Nephron (organoid): ENCODE data around the gene JARID2.
A peak's percentile ranks its signal among the peaks of the same experiment; 100 is the strongest.

Experiments
- H3K27ac Mint-ChIP-seq, 3 experiments: 2 replicates each; pipeline ENCODE4 v1.8.0; 2020; ENCODE audit warnings: mixed read lengths in 3 of 3, mild to moderate bottlenecking in 2 of 3, moderate library complexity in 1 of 3
- H3K27me3 Mint-ChIP-seq: 2 replicates; pipeline ENCODE4 v1.8.0; 2021; ENCODE audit warnings: low read depth, mild to moderate bottlenecking, moderate library complexity, mixed read lengths
- H3K36me3 Mint-ChIP-seq: 2 replicates; pipeline ENCODE4 v1.8.0; 2020; ENCODE audit warnings: low read depth, mixed read lengths
- H3K4me1 Mint-ChIP-seq: 2 replicates; pipeline ENCODE4 v1.8.0; 2020; ENCODE audit warnings: mixed read lengths
- H3K4me3 Mint-ChIP-seq, 3 experiments: 2 replicates each; pipeline ENCODE4 v1.8.0; 2020; ENCODE audit warnings: mild to moderate bottlenecking in 3 of 3, mixed read lengths in 3 of 3, moderate library complexity in 2 of 3
- H3K9me3 Mint-ChIP-seq: 2 replicates; pipeline ENCODE4 v1.8.0; 2020; ENCODE audit warnings: mixed read lengths
- TF ChIP-seq, protein P1 (sequence below), 3 experiments: fragments of 200-600 bp; sonication (generic); IDR thresholded peaks; one replicate each; pipeline ENCODE4 v1.5.0; 2021; ENCODE audit warnings: antibody characterized with exemption in 3 of 3; ENCODE audit not compliant: unreplicated experiment in 3 of 3

JARID2 gene

DNA sequence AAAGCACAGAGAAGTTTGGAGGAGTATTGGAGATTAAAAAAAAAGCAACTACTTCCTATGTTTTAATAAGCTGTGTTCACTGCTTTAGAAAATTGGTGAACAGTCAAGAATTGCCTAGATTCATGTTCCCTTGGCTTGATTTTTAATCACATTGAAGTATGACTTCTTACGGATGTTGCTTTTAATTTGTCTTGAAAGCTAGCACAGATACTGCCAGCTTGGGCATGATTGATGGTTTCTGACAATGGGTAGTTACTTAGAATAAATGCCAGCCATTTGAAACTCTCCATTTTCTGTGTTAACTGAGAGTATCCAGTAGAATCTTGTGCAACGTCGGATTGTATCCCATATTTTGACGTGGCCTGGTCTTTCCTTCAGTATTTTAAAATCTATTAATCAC, 239.0 kb downstream of the JARID2 start:
- H3K4me1 Mint-ChIP-seq: peaks cover 37% of the 10 kb centered on the region
- peak overlapping the region in 1 of 3 experiments; percentile 60 for H3K27ac Mint-ChIP-seq
- peaks cover 29% of the 10 kb centered on the region for H3K36me3 Mint-ChIP-seq
- no peaks in the 10 kb centered on the region for H3K9me3 Mint-ChIP-seq
- H3K4me3 Mint-ChIP-seq: no peak overlapping the region
- TF ChIP-seq, protein P1, sequence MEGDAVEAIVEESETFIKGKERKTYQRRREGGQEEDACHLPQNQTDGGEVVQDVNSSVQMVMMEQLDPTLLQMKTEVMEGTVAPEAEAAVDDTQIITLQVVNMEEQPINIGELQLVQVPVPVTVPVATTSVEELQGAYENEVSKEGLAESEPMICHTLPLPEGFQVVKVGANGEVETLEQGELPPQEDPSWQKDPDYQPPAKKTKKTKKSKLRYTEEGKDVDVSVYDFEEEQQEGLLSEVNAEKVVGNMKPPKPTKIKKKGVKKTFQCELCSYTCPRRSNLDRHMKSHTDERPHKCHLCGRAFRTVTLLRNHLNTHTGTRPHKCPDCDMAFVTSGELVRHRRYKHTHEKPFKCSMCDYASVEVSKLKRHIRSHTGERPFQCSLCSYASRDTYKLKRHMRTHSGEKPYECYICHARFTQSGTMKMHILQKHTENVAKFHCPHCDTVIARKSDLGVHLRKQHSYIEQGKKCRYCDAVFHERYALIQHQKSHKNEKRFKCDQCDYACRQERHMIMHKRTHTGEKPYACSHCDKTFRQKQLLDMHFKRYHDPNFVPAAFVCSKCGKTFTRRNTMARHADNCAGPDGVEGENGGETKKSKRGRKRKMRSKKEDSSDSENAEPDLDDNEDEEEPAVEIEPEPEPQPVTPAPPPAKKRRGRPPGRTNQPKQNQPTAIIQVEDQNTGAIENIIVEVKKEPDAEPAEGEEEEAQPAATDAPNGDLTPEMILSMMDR (IDR thresholded peaks at IDR 0.05; ENCODE audit: unreplicated experiment in 3 of 3): no peak
- no peaks in the 10 kb centered on the region for H3K27me3 Mint-ChIP-seq

DNA sequence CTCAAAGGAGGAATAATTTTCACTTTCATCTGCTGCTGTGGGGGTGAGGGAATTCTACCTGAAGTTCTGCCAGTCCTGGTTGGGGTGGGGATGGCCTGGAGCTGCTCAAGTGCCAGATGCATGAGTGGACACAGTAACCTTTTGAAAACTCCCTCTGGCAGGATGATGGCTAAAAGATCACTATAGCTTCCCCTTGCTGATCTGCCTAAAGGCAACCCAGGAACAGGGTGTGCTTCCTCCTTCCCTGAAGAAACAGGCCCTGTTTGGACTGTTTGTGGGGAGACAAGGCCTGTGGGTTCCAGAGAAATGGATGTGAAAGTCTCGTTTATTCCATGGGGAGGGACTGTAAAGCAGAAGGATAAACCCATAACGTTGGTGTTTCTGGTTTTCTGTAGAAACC, 240.1 kb downstream of the JARID2 start:
- no peaks in the 10 kb centered on the region for H3K27me3 Mint-ChIP-seq
- TF ChIP-seq, protein P1 (IDR thresholded peaks at IDR 0.05; ENCODE audit: unreplicated experiment in 3 of 3): no peak
- no peaks in the 10 kb centered on the region for H3K9me3 Mint-ChIP-seq
- H3K36me3 Mint-ChIP-seq: peaks cover 35% of the 10 kb centered on the region
- peaks cover 37% of the 10 kb centered on the region for H3K4me1 Mint-ChIP-seq
- no peak overlapping the region for H3K27ac Mint-ChIP-seq
- no peak overlapping the region for H3K4me3 Mint-ChIP-seq

DNA sequence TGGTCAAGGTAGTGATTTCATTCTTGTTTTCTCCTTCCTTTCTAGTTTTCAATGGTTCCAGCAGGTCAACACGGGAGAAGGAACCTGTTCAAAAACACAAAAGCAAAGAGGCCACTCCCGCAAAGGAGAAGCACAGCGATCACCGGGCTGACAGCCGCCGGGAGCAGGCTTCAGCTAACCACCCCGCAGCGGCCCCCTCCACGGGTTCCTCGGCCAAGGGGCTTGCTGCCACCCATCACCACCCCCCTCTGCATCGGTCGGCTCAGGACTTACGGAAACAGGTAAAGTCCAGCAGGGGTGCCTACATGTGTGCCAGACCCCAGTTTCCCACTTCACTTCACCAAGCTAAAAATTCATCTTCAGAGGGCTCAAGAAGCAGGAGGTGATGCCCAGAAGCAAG, 241.4 kb downstream of the JARID2 start:
- no peaks in the 10 kb centered on the region for H3K9me3 Mint-ChIP-seq
- no peak overlapping the region for H3K27ac Mint-ChIP-seq
- H3K4me3 Mint-ChIP-seq: no peak overlapping the region
- H3K27me3 Mint-ChIP-seq: no peaks in the 10 kb centered on the region
- H3K4me1 Mint-ChIP-seq: peaks cover 38% of the 10 kb centered on the region
- H3K36me3 Mint-ChIP-seq: peaks cover 35% of the 10 kb centered on the region
- TF ChIP-seq, protein P1 (IDR thresholded peaks at IDR 0.05; ENCODE audit: unreplicated experiment in 3 of 3): no peak

DNA sequence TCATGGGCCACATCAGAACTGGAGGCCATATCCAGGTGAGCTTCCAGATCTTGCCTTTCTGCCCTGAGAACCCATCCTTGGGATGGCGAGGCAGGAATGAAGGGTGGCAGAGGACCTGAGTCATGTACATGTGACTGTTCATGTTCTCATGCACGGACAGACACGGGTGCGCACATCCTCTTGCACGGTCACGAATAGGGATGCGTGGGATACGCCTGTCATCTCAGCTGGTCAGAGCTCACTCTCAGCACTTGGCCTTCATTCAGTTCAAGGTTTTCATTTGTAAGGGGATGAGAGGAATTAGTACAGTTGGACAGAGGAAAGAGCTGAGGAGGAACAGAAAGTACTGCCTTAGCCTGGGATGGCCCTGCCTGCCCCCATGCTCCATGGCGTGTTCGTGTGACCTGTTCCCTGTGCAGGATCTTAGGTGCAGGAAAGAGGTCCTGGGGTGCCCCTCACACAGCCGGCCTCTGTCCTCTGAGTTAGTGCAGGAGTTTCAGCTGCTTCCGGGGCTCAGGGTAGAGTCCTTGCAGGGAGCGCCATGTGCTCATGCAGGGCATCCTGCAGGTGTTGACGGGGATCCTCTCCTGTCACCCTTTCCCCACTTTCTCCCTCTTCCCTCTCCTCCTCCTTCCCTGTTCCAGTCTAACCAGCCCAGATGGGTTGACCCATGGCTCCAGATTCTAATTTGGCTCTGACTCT, 243.5 kb downstream of the JARID2 start:
- no peaks in the 10 kb centered on the region for H3K27me3 Mint-ChIP-seq
- peaks cover 40% of the 10 kb centered on the region for H3K36me3 Mint-ChIP-seq
- peaks cover 40% of the 10 kb centered on the region for H3K4me1 Mint-ChIP-seq
- H3K4me3 Mint-ChIP-seq: no peak overlapping the region
- TF ChIP-seq, protein P1 (IDR thresholded peaks at IDR 0.05; ENCODE audit: unreplicated experiment in 3 of 3): no peak
- no peak overlapping the region for H3K27ac Mint-ChIP-seq
- no peaks in the 10 kb centered on the region for H3K9me3 Mint-ChIP-seq

DNA sequence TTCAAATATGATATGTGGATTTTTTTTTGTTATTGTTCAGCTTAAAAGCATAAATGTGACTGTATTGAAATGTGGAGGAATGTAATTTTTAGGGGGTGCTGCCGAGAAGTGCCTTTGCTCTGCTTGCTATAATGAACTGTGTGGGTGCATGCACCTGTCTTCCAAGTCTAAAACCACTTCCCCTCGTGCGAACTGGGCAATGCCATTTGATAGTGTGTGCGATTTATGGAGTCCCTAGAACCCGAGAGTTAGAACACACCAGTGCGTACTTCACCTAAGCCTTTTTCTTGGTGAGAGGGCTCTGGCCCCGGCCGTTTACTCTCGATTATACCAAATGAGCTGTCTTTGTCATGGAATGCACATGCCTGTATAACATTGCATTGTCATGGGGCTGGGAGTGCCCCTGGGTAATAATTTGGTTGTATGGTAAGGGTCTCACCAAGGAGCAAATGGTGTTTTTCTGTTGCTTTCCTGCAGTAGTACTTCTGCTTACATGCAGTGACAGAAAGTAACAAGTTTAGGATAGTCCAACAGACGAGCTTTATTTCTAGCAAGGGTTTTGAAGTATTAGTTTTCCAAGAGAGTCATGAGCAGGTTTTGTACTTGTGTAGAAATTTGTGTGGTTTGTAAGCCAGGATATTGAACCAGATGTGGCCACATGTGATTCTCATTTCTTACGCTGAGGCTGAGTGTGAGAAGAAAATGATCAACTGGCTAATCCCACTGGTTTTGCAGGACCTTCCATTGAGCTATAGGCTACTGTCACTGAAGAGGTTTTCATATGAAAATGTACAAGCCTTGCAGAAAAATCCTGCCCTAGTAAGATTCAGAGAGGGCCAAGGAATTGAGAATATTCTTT, 244.6 kb downstream of the JARID2 start:
- H3K36me3 Mint-ChIP-seq: peaks cover 46% of the 10 kb centered on the region
- H3K4me1 Mint-ChIP-seq: peaks cover 44% of the 10 kb centered on the region
- TF ChIP-seq, protein P1 (IDR thresholded peaks at IDR 0.05; ENCODE audit: unreplicated experiment in 3 of 3): no peak
- H3K27ac Mint-ChIP-seq: peak overlapping the region in 1 of 3 experiments; percentile 20
- no peaks in the 10 kb centered on the region for H3K27me3 Mint-ChIP-seq
- no peaks in the 10 kb centered on the region for H3K9me3 Mint-ChIP-seq
- H3K4me3 Mint-ChIP-seq: no peak overlapping the region
